NCI-H2107 (cell line): Measurements from ENCODE around the gene LDLRAD4.
"Not testable (repeated sequence)": the region's sequence is repeated elsewhere in the genome, so short reads cannot be mapped to it uniquely, and the experiment has no call there.

ENCODE experiments used
- DNase-seq: peaks from one replicate; lab custom pipeline; 2025; lab: John Stamatoyannopoulos, UW

LDLRAD4 gene

GRCh38 chr18:13464432-13465123 is 246.0 kb downstream of the LDLRAD4 start:
- no peak for DNase-seq

GRCh38 chr18:13465124-13465446 is 246.5 kb downstream of the LDLRAD4 start:
- no peak for DNase-seq

- no peak for DNase-seq
These were observed 246.9 kb downstream of the LDLRAD4 start for GRCh38 chr18:13465476-13465875.

GRCh38 chr18:13470516-13471197 is 252.1 kb downstream of the LDLRAD4 start:
- DNase-seq = no peak

GRCh38 chr18:13471198-13471845 is 252.8 kb downstream of the LDLRAD4 start:
- DNase-seq = no peak

GRCh38 chr18:13471971-13472628 is 253.5 kb downstream of the LDLRAD4 start:
- no peak for DNase-seq

- DNase-seq = no peak
These were observed 255.2 kb downstream of the LDLRAD4 start for GRCh38 chr18:13473751-13474150.

- DNase-seq = no peak
These were observed 255.8 kb downstream of the LDLRAD4 start for GRCh38 chr18:13474336-13474735.

- DNase-seq = no peak
These were observed 256.5 kb downstream of the LDLRAD4 start for GRCh38 chr18:13474907-13475545.

- not testable (repeated sequence) for DNase-seq
These were observed 257.8 kb downstream of the LDLRAD4 start for GRCh38 chr18:13476312-13476711.

- no peak for DNase-seq
These were observed 258.7 kb downstream of the LDLRAD4 start for GRCh38 chr18:13477147-13477683.

GRCh38 chr18:13480571-13481255 is 262.2 kb downstream of the LDLRAD4 start:
- no peak for DNase-seq

GRCh38 chr18:13481331-13481730 is 262.8 kb downstream of the LDLRAD4 start:
- no peak for DNase-seq

GRCh38 chr18:13481820-13482617 is 263.5 kb downstream of the LDLRAD4 start:
- DNase-seq = no peak

- no peak for DNase-seq
These were observed 264.0 kb downstream of the LDLRAD4 start for GRCh38 chr18:13482618-13482945.

GRCh38 chr18:13483316-13484270 is 265.0 kb downstream of the LDLRAD4 start:
- no peak for DNase-seq

- DNase-seq = no peak
These were observed 266.6 kb downstream of the LDLRAD4 start for GRCh38 chr18:13485182-13485581.

GRCh38 chr18:13485604-13486003 is 267.0 kb downstream of the LDLRAD4 start:
- DNase-seq = no peak

- no peak for DNase-seq
These were observed 267.7 kb downstream of the LDLRAD4 start for GRCh38 chr18:13486284-13486683.

GRCh38 chr18:13486686-13487085 is 268.1 kb downstream of the LDLRAD4 start:
- DNase-seq = no peak
